ENCODE measurements around the gene TMEM175. TPM values are rescaled to one million over a fixed set of nuclear protein-coding genes. Genes with fewer than 3 reads are reported as not detected.

TMEM175 gene
- total and polyA plus RNA-seq, 2 of the 13 experiments (the other 11 are each of a cell fraction or from before 2014, with no cell fraction given) = 5.1 to 9.9 TPM

GRCh38 chr4:978957-979701 lies 46.9 kb downstream of the TMEM175 start:
- H3K27ac ChIP-seq (ENCODE audit: extremely low read length, insufficient read depth, low read length) = no peak overlapping the region

More at GRCh38 chr4:978957-979701, 46.9 kb downstream of the TMEM175 start:
- ChIA-PET POLR2A (interaction anchor here (1.1 kb wide), 1 partner anchor 14 kb away, joined by 3 read pairs; the partner anchor contains the start of gene SLC26A1), CTCF (ENCODE audit: low intra/inter-chr PET ratio, low total read pairs) (no interaction called here)
- peaks cover 3 to 10% of the 10 kb centered on the region in 2 experiments; a peak in 3 of 5 replicates for H3K27me3 ChIP-seq (ENCODE audit: control insufficient read depth in 1 of 2, insufficient read depth in 2 of 2, low read length in 2 of 2)
- in situ Hi-C loops (cut with HindIII; ENCODE audit: extremely low pct_ligation_motif_present, low pct_unique_long_range_greater_than_20kb) = no loop called here
- WGBS (ENCODE audit: low lambda C conversion rate) = 47% methylated on average over 17 of the region's 20 CpGs
- H3K4me1 ChIP-seq (ENCODE audit: insufficient read depth, low read length) = peaks cover 19% of the 10 kb centered on the region
- ATAC-seq (no peak), FAIRE-seq (peak; percentile 40), DNase-seq (ENCODE audit: low spot score) (peak; percentile 32)
- H3K79me2 ChIP-seq (ENCODE audit: insufficient read depth, low read length) = no peaks in the 10 kb centered on the region
- H3K9ac ChIP-seq (ENCODE audit: insufficient read depth, low read depth, low read length) = no peak overlapping the region
- no TSS peak for BruUV-seq (replicated peaks)
- no peaks in the 10 kb centered on the region for H4K20me1 ChIP-seq (ENCODE audit: insufficient read depth, low read length)
- H3K4me3 ChIP-seq (replicated peaks in 1 of 3; ENCODE audit: insufficient read depth in 1 of 3, low read depth in 2 of 3, low read length in 3 of 3) = no peak overlapping the region; a peak in 1 of 6 replicates
- intact Hi-C loops (cut with micrococcal nuclease; ENCODE audit: unreplicated experiment) = no loop called here
- H2AFZ ChIP-seq (ENCODE audit: low read length) = peak overlapping the region; percentile 54
- H3K4me2 ChIP-seq (ENCODE audit: low read depth, low read length) = 0 out of 2 replicates have a peak overlapping the region, but pooled peaks have one; percentile 18
- TF ChIP-seq ZNF329 (CRISPR knock-in tag; IDR thresholded peaks at IDR 0.05; ENCODE audit: low read depth) (0 out of 2 replicates have a peak, but pooled peaks have one; percentile 30), SAP130 (CRISPR knock-in tag; IDR thresholded peaks at IDR 0.05; ENCODE audit: low read depth) (0 out of 2 replicates have a peak, but pooled peaks have one; percentile 29), CEBPG (CRISPR knock-in tag; IDR thresholded peaks at IDR 0.05) (peak; percentile 81), FOSL2 (CRISPR knock-in tag; IDR thresholded peaks at IDR 0.05) (0 out of 2 replicates have a peak, but pooled peaks have one; percentile 9), CEBPB (IDR thresholded peaks at IDR 0.05; ENCODE audit: borderline replicate concordance, low read depth, low read length) (peak; percentile 87), ZNF703 (CRISPR knock-in tag; IDR thresholded peaks at IDR 0.05; ENCODE audit: borderline replicate concordance) (no peak), ZSCAN20 (CRISPR knock-in tag; IDR thresholded peaks at IDR 0.05; ENCODE audit: borderline replicate concordance) (no peak)
- TF ChIP-seq, protein P1, sequence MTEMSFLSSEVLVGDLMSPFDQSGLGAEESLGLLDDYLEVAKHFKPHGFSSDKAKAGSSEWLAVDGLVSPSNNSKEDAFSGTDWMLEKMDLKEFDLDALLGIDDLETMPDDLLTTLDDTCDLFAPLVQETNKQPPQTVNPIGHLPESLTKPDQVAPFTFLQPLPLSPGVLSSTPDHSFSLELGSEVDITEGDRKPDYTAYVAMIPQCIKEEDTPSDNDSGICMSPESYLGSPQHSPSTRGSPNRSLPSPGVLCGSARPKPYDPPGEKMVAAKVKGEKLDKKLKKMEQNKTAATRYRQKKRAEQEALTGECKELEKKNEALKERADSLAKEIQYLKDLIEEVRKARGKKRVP (CRISPR knock-in tag; IDR thresholded peaks at IDR 0.05) = peak in 1 of 2 experiments; percentile 95; a peak in 2 of 4 replicates
- TF ChIP-seq, protein P2, sequence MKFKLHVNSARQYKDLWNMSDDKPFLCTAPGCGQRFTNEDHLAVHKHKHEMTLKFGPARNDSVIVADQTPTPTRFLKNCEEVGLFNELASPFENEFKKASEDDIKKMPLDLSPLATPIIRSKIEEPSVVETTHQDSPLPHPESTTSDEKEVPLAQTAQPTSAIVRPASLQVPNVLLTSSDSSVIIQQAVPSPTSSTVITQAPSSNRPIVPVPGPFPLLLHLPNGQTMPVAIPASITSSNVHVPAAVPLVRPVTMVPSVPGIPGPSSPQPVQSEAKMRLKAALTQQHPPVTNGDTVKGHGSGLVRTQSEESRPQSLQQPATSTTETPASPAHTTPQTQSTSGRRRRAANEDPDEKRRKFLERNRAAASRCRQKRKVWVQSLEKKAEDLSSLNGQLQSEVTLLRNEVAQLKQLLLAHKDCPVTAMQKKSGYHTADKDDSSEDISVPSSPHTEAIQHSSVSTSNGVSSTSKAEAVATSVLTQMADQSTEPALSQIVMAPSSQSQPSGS (CRISPR knock-in tag; IDR thresholded peaks at IDR 0.05) = 0 out of 2 replicates have a peak, but pooled peaks have one; percentile 17
- no peaks in the 10 kb centered on the region for H3K36me3 ChIP-seq (replicated peaks in 1 of 2; ENCODE audit: control insufficient read depth in 1 of 2, insufficient read depth in 2 of 2, low read length in 2 of 2)
- no peaks in the 10 kb centered on the region for H3K9me3 ChIP-seq (ENCODE audit: low read length)

All from HepG2 (cell line).